Mesendoderm (in vitro differentiated cells): Measurements from ENCODE around the gene ST6GAL1.

ENCODE experiments used
- DNase-seq: peaks from one replicate; pipeline ENCODE4 v3.0.0; 2013
- H2AK5ac ChIP-seq: 2 replicates; pipeline ENCODE4 v1.6.1; 2013; ENCODE audit warnings: low read length, inconsistent platforms
- H2BK120ac ChIP-seq: 2 replicates; pipeline ENCODE4 v1.6.1; 2013; ENCODE audit warnings: low read depth, mild to moderate bottlenecking, low read length, moderate library complexity, mixed read lengths
- H2BK15ac ChIP-seq: replicated peaks from 2 replicates; pipeline ENCODE4 v1.6.1; 2013; ENCODE audit warnings: low read depth, mild to moderate bottlenecking, moderate library complexity
- H2BK5ac ChIP-seq: 2 replicates; pipeline ENCODE4 v1.6.1; 2013; ENCODE audit warnings: low read length, inconsistent platforms
- H3K18ac ChIP-seq: 2 replicates; pipeline ENCODE4 v1.6.1; 2013; ENCODE audit warnings: mild to moderate bottlenecking, low read length, mixed read lengths
- H3K23ac ChIP-seq: one replicate; pipeline ENCODE4 v1.6.1; 2013; ENCODE audit warnings: low read length
- H3K27ac ChIP-seq: 2 replicates; pipeline ENCODE4 v1.5.1; 2013; ENCODE audit warnings: low read depth, mild to moderate bottlenecking, inconsistent platforms, low read length, moderate library complexity
- H3K27me3 ChIP-seq: 2 replicates; pipeline ENCODE4 v1.6.1; 2013; ENCODE audit warnings: low read length, control low read depth, mild to moderate bottlenecking, inconsistent platforms; ENCODE audit not compliant: insufficient read depth, poor library complexity
- H3K36me3 ChIP-seq: 2 replicates; pipeline ENCODE4 v1.6.1; 2013; ENCODE audit warnings: low read length, inconsistent platforms; ENCODE audit not compliant: control insufficient read depth, insufficient read depth
- H3K4ac ChIP-seq: one replicate; pipeline ENCODE4 v1.6.1; 2013; ENCODE audit warnings: low read depth, mild to moderate bottlenecking, low read length, moderate library complexity
- H3K4me1 ChIP-seq: 2 replicates; pipeline ENCODE4 v1.6.1; 2013; ENCODE audit warnings: low read depth, low read length, inconsistent platforms; ENCODE audit not compliant: control insufficient read depth
- H3K4me2 ChIP-seq: 2 replicates; pipeline ENCODE4 v1.6.1; 2013; ENCODE audit warnings: low read length
- H3K4me3 ChIP-seq: 2 replicates; pipeline ENCODE4 v1.5.1; 2013; ENCODE audit warnings: mild to moderate bottlenecking, low read length
- H3K56ac ChIP-seq: one replicate; pipeline ENCODE4 v1.6.1; 2013; ENCODE audit warnings: low read length
- H3K79me1 ChIP-seq: 2 replicates; pipeline ENCODE4 v1.6.1; 2013; ENCODE audit warnings: low read length, inconsistent platforms
- H3K79me2 ChIP-seq: 2 replicates; pipeline ENCODE4 v1.6.1; 2013; ENCODE audit warnings: mild to moderate bottlenecking, low read length; ENCODE audit not compliant: control insufficient read depth, insufficient read depth
- H3K9ac ChIP-seq: 2 replicates; pipeline ENCODE4 v1.6.1; 2013; ENCODE audit warnings: low read length, inconsistent platforms
- H4K5ac ChIP-seq: one replicate; pipeline ENCODE4 v1.6.1; 2013; ENCODE audit warnings: low read length
- H4K8ac ChIP-seq: one replicate; pipeline ENCODE4 v1.6.1; 2013; ENCODE audit warnings: low read depth, mild to moderate bottlenecking, control low read depth, low read length, moderate library complexity
- WGBS: extraction: QIAGEN DNeasy Blood & Tissue Kit; methylation state at CpG from one replicate; pipeline ENCODE4 v1.1.7; 2013; ENCODE audit warnings: low lambda C conversion rate, missing lambda C conversion rate; ENCODE audit not compliant: insufficient coverage; ENCODE audit errors: extremely low coverage; 5-methylcytosine and 5-hydroxymethylcytosine counted together

ST6GAL1 gene

GRCh38 chr3:187039723-187040414 lies 109.5 kb downstream of the ST6GAL1 start:
- Histone ChIP-seq H3K79me2 (no peaks in the 10 kb centered on the region), H3K79me1 (peaks cover 2% of the 10 kb centered on the region), H2BK15ac (no peak overlapping the region), H3K4ac (no peak overlapping the region), H3K18ac (no peak overlapping the region), H3K4me3 (no peak overlapping the region), H3K27ac (no peak overlapping the region), H3K9ac (no peak overlapping the region), H2BK120ac (no peak overlapping the region), H3K56ac (no peak overlapping the region), H3K23ac (no peak overlapping the region), H3K27me3 (no peaks in the 10 kb centered on the region), H3K4me1 (no peaks in the 10 kb centered on the region), H4K5ac (no peak overlapping the region), H4K8ac (no peak overlapping the region), H3K36me3 (peaks cover 4% of the 10 kb centered on the region), H2AK5ac (no peak overlapping the region), H2BK5ac (no peak overlapping the region), H3K4me2 (no peak overlapping the region)
- no CpG with 5 or more reads among the region's 6 CpGs for WGBS
- DNase-seq: no peak

DNA sequence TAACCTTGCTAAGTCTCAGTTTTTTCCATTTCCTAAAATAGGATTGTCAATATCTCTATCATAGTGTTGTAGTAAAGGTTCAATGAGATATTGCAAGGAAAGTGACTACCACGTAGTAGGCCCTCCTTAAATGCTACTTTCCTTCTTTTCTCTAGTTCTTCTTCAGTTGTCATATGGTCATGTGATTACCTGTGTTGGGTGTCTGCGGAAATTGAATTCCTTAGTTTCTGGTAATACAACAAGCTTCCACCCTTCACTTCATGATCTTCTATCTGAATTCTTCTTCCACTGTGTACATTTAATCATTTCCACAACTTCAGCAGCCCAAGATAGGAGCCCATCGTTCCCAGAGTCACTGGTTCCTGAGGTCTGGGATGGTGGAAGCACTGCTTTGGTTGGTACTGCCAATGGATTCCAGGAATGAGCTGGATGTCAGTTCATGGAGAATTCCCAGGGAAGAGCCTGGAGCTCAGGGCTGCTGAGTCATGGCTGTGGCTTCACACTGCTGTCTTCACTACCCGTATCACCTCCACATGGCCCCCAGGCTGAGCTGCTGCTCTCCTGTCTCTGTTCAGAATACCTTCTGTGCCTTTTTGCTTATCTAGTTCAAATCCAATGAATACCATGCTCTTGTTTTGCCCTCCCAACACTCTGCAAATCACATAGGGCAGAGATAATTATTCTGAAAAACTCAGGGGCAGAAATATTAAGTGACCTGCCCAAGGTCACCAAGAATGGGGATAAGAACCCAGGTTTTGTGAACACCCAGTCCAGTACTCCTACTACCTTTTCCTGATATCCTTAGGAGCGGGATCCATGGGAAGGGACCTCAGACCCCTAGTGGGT lies 110.4 kb downstream of the ST6GAL1 start:
- H2AK5ac ChIP-seq: no peak overlapping the region
- H3K4ac ChIP-seq: no peak overlapping the region
- H4K5ac ChIP-seq: no peak overlapping the region
- no peak overlapping the region for H3K4me3 ChIP-seq
- no peak overlapping the region for H3K4me2 ChIP-seq
- no peaks in the 10 kb centered on the region for H3K79me2 ChIP-seq
- no peak overlapping the region for H3K56ac ChIP-seq
- H2BK5ac ChIP-seq: no peak overlapping the region
- H3K4me1 ChIP-seq: no peaks in the 10 kb centered on the region
- H3K9ac ChIP-seq: no peak overlapping the region
- no peak overlapping the region for H2BK15ac ChIP-seq
- peak; percentile 67 for DNase-seq
- H3K79me1 ChIP-seq: peaks cover 2% of the 10 kb centered on the region
- no peak overlapping the region for H3K18ac ChIP-seq
- H2BK120ac ChIP-seq: no peak overlapping the region
- H3K27ac ChIP-seq: no peak overlapping the region
- peaks cover 4% of the 10 kb centered on the region for H3K36me3 ChIP-seq
- WGBS: no CpG with 5 or more reads among the region's 5 CpGs
- H4K8ac ChIP-seq: no peak overlapping the region
- H3K23ac ChIP-seq: no peak overlapping the region
- no peaks in the 10 kb centered on the region for H3K27me3 ChIP-seq

GRCh38 chr3:187041362-187042307 lies 111.3 kb downstream of the ST6GAL1 start:
- WGBS: no CpG with 5 or more reads among the region's 8 CpGs

DNA sequence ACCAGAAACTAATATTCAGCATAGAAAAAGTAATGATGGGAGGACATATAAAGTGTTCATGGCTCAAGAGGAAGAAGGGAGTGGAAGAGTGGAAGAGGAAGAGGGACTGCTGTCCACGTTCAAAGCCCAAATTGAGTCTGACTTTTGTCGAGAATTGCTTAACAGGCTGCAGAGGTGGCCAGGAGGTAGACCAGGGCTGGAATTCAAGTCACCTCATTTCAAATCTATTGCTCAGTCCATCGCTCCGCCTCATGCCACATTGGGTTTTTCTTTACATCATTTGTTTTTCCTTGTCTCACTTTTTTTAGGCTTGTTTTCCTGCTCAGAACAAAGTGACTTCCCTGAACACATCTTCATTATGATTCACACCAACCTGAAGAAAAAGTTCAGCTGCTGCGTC lies 112.0 kb downstream of the ST6GAL1 start:
- Histone ChIP-seq H3K4me1 (no peaks in the 10 kb centered on the region), H3K18ac (no peak overlapping the region), H3K79me1 (peaks cover 2% of the 10 kb centered on the region), H3K4me2 (no peak overlapping the region), H3K56ac (no peak overlapping the region), H3K36me3 (peaks cover 4% of the 10 kb centered on the region), H4K5ac (no peak overlapping the region), H4K8ac (no peak overlapping the region), H2AK5ac (no peak overlapping the region), H2BK15ac (no peak overlapping the region), H3K27ac (no peak overlapping the region), H2BK5ac (no peak overlapping the region), H3K4me3 (no peak overlapping the region), H3K23ac (no peak overlapping the region), H2BK120ac (no peak overlapping the region), H3K9ac (no peak overlapping the region), H3K4ac (no peak overlapping the region), H3K27me3 (no peaks in the 10 kb centered on the region), H3K79me2 (no peaks in the 10 kb centered on the region)
- WGBS: no CpG with 5 or more reads among the region's 5 CpGs
- no peak for DNase-seq

More at GRCh38 chr3:187041362-187042307, 111.3 kb downstream of the ST6GAL1 start:
- Histone ChIP-seq H2BK5ac (no peak overlapping the region), H3K36me3 (peaks cover 4% of the 10 kb centered on the region), H3K18ac (no peak overlapping the region), H4K8ac (no peak overlapping the region), H2AK5ac (no peak overlapping the region), H3K4me3 (no peak overlapping the region), H2BK15ac (no peak overlapping the region), H3K79me2 (no peaks in the 10 kb centered on the region), H3K27ac (no peak overlapping the region), H3K4ac (no peak overlapping the region), H3K23ac (no peak overlapping the region), H3K4me2 (no peak overlapping the region), H3K56ac (no peak overlapping the region), H3K9ac (no peak overlapping the region), H3K27me3 (no peaks in the 10 kb centered on the region), H3K4me1 (no peaks in the 10 kb centered on the region), H4K5ac (no peak overlapping the region), H3K79me1 (peaks cover 2% of the 10 kb centered on the region), H2BK120ac (no peak overlapping the region)
- DNase-seq: no peak

- DNase-seq: no peak
- no CpG with 5 or more reads among the region's 8 CpGs for WGBS
- Histone ChIP-seq H3K56ac (no peak overlapping the region), H3K79me2 (no peaks in the 10 kb centered on the region), H3K9ac (no peak overlapping the region), H3K4me1 (no peaks in the 10 kb centered on the region), H3K27me3 (no peaks in the 10 kb centered on the region), H2AK5ac (no peak overlapping the region), H4K5ac (no peak overlapping the region), H2BK15ac (no peak overlapping the region), H3K4ac (no peak overlapping the region), H3K79me1 (peaks cover 2% of the 10 kb centered on the region), H2BK5ac (no peak overlapping the region), H3K4me3 (no peak overlapping the region), H3K23ac (no peak overlapping the region), H3K36me3 (peaks cover 4% of the 10 kb centered on the region), H2BK120ac (no peak overlapping the region), H4K8ac (no peak overlapping the region), H3K4me2 (no peak overlapping the region), H3K27ac (no peak overlapping the region), H3K18ac (no peak overlapping the region)
Observed at GRCh38 chr3:187042874-187043458, 112.6 kb downstream of the ST6GAL1 start.
